GM21723 (cell line): Measurements from ENCODE around the gene CIZ1.

Experiments
- ATAC-seq: cut with Tn5 transposase; IDR thresholded peaks from one replicate; pipeline ENCODE4 v1.9.1; 2021; ENCODE audit warnings: mild to moderate bottlenecking, moderate library complexity; ENCODE audit not compliant: unreplicated experiment

The CIZ1 gene

GRCh38 chr9:128127990-128128835, 63.2 kb downstream of the CIZ1 start:
- ATAC-seq: peak; percentile 62

GRCh38 chr9:128127568-128127989, 63.8 kb downstream of the CIZ1 start, which contains the start of gene PTGES2:
Gene PTGES2, minus strand, starts transcription at chr9:128127729. Its CDS starts 12 bp downstream, at chr9:128127717.
- ATAC-seq: peak; percentile 58

GRCh38 chr9:128125580-128126354, 65.6 kb downstream of the CIZ1 start:
- no peak for ATAC-seq

GRCh38 chr9:128124873-128125579, 66.3 kb downstream of the CIZ1 start:
- ATAC-seq: no peak

GRCh38 chr9:128124451-128124850, 66.9 kb downstream of the CIZ1 start:
- no peak for ATAC-seq

GRCh38 chr9:128123451-128124080, 67.8 kb downstream of the CIZ1 start:
- no peak for ATAC-seq

- ATAC-seq: no peak
Measured at GRCh38 chr9:128122809-128123175, 68.6 kb downstream of the CIZ1 start.

GRCh38 chr9:128121924-128122808, 69.2 kb downstream of the CIZ1 start:
- no peak for ATAC-seq

GRCh38 chr9:128121466-128121810, 69.9 kb downstream of the CIZ1 start:
- no peak for ATAC-seq

GRCh38 chr9:128120741-128121465, 70.5 kb downstream of the CIZ1 start:
- no peak for ATAC-seq

GRCh38 chr9:128120061-128120740, 71.2 kb downstream of the CIZ1 start:
- ATAC-seq: no peak

GRCh38 chr9:128118971-128119665, 72.3 kb downstream of the CIZ1 start:
- no peak for ATAC-seq

- no peak for ATAC-seq
Measured at GRCh38 chr9:128118472-128118857, 72.9 kb downstream of the CIZ1 start.

GRCh38 chr9:128117613-128118471, 73.5 kb downstream of the CIZ1 start:
- peak; percentile 64 for ATAC-seq

- ATAC-seq: no peak
Measured at GRCh38 chr9:128116104-128117083, 75.0 kb downstream of the CIZ1 start.
